8988T (cell line): ENCODE data around the gene NT5C1B.

ENCODE experiments used
- DNase-seq: peaks from one replicate; pipeline ENCODE4 v3.0.0; 2011

Gene NT5C1B

GRCh38 chr2:18550433-18550832 lies 38.9 kb downstream of the NT5C1B start:
- no peak for DNase-seq

GRCh38 chr2:18549083-18549482 lies 40.3 kb downstream of the NT5C1B start:
- DNase-seq: no peak

DNA sequence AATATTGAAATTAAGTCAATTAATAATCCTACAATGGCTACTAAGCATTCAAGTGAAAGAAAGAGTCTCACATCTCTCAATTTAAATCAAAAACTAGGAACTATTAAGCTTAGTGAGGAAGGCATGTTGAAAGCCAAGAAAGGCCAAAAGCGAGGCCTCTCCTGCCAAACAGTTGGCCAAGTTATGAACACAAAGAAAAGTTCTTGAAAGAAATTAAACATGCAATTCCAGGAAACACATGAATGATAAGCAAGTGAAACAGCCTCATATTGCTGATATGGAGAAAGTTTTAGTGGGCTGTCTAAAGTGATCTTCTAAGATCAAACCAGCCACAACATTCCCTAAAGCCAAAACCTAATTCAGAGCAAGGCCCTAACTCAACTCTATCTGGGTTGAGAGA lies 40.7 kb downstream of the NT5C1B start:
- no peak for DNase-seq

DNA sequence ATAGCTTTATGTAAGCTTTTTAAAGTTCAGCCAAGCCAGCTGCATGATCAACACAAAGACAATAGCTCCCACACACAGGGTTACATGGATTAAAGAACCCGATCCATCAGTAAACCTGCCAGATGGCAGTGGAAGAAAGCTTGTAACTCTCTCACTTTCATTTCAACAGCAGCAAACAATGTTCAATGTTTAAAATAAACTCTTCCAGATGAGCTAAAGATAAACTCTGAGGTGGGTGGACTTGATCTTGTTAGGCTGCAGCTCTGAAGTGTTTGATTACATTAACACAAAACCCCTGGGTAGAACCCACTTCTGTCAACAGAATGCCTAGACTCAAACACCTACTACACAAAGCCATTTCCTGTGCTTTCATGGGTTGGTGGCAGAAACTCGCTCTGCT lies 42.8 kb downstream of the NT5C1B start:
- no peak for DNase-seq

- DNase-seq: no peak
Measured at GRCh38 chr2:18545384-18545783, 44.0 kb downstream of the NT5C1B start.

GRCh38 chr2:18544171-18544570 lies 45.2 kb downstream of the NT5C1B start:
- no peak for DNase-seq

GRCh38 chr2:18540872-18541271 lies 48.5 kb downstream of the NT5C1B start:
- no peak for DNase-seq

- no peak for DNase-seq
Measured at GRCh38 chr2:18536697-18537096, 52.7 kb downstream of the NT5C1B start.

GRCh38 chr2:18536100-18536499 lies 53.3 kb downstream of the NT5C1B start:
- DNase-seq: no peak

DNA sequence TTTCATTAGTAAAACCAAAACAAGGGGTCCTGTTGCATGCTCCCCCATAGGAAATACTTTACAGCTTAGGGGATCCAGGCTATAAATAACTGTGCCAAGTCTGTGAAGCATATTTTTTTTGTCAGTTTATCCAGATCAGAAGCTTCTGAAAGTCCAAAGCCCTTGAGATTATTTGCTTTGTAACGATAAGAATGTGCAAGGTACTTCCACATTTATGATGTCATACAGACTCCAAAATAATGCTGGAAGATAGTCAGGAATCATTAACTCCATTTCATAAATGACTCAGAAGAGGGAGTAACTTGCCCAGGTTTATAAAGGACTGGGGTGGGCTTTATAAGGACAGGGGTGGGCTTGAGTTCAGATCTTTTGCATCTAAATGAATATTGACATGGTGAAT lies 58.2 kb downstream of the NT5C1B start:
- no peak for DNase-seq

- DNase-seq: no peak
Measured at GRCh38 chr2:18527822-18528221, 61.5 kb downstream of the NT5C1B start.

DNA sequence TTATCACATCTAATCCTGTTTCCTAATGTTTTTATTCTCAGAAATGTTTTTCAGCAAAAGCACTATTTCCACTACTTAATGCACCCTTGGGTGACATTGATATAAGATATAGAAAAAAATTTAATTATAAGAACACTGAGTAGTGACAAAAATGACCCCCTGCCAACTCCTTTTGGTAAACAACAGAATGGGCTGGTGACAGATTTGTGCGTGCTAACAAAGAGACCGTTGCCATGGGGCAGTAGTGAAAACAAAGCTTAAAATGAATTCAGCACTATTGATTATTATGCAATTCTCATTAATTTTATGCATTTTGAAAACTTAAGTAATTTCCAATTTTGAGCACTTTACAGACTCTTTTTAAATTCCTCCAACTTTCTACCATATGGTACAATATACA lies 62.0 kb downstream of the NT5C1B start:
- no peak for DNase-seq

DNA sequence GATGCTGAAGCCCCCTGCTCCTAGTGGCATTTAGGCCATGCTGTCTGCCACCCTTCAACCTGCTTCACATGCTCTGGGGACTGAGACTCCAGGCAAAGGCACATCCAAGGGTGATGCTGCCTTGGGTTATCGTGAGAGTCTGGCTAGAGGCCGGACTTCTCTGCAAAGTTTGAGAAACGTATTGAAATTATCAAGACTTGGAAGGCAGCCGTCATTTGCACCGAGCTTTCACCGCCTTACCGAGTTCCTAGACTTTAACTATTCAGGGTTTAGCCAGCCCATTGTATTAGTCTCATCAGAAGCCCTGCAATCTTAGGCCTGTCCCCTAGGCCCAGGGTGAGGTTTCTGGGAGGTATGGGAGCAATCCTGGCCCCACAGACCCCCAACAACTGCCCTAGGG lies 62.9 kb downstream of the NT5C1B start:
- no peak for DNase-seq

DNA sequence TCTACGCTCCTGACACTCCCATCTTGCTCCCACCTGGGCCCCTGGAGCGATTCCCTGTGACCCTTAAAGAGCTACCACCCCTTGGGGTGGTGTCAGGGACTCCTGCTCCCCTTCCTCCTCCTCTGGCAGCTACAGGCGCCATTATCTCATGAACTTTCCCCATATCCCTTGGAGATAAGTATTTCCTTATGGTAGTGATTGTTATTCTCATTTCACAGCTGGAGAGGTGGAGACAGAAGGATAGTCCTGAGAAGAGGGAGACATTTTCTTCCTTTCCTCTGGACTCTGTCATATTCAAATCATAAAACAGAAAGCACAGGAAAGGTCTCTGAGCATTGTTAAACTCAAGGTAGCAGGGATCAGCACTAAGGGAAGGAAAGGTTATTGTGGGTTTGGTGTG lies 63.5 kb downstream of the NT5C1B start:
- no peak for DNase-seq

DNA sequence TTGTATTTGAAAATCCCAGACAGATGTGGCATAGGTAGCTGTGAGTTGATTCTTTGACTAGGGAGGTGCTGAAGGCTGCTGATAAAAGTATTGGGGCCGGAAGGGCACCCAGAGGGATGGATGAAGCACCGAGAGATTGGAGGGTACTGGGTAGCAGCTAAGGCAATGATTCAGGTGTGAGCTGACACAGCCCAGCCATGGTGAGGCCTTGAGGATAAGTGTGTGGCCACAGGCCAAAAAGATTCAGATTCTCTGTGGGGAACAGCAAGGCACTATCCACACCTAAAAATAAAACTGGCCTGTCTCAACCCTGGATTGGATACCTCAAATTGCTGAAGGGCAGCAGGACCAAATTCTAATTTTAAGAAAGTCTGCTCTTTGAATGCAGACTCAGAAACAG lies 64.1 kb downstream of the NT5C1B start:
- no peak for DNase-seq

DNA sequence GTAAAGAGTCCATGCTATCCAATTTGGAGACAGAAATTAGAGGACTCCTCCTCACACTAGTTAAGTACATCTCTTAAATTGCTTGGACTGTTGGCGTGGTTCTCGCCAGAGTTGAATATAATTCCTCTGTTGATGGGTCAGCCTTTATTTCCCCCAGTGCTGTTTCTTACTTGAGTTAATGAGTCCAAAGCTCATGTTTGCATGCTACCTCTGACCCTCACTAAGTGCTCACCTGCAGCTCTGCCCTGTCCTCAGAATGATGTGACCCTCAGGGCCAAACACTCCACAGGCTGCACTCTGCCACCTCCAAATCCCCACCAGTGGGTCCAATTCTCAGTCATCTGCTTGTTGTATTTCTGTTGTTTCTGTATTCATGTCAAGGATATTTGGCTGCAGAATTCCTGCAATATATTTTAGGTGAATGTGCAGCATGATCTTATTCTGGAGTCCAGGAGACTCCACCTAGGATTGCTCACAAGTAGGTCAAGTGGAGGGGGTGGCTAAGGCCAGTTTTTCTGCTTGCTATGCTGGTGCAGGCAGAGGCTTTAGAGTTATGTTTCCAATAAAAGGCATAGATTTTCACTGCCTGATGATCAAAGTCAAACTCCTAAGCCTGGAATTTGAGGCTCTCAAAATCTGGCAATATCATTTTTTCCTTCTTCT lies 66.8 kb downstream of the NT5C1B start:
- no peak for DNase-seq

GRCh38 chr2:18520451-18521425 lies 68.6 kb downstream of the NT5C1B start:
- DNase-seq: peak; percentile 33

GRCh38 chr2:18519914-18520450 lies 69.4 kb downstream of the NT5C1B start:
- no peak for DNase-seq

- DNase-seq: no peak
Measured at GRCh38 chr2:18518116-18519111, 71.0 kb downstream of the NT5C1B start.

- no peak for DNase-seq
Measured at GRCh38 chr2:18517386-18517785, 72.0 kb downstream of the NT5C1B start.

GRCh38 chr2:18516112-18516511 lies 73.3 kb downstream of the NT5C1B start:
- no peak for DNase-seq
